Spleen (tissue), 11 donors: ENCODE results near the gene HOXA7. TPM values are rescaled to one million over a fixed set of nuclear protein-coding genes. Genes with fewer than 3 reads are reported as not detected.

Source experiments
- DNase-seq: peaks from one replicate; pipeline ENCODE4 v3.0.0-alpha.2; 2020
- H3K27ac ChIP-seq, 8 donors: fragments of 200-600 bp; sonication (generic) in 7 of 8; 1 replicate in 4 of 8; 2 replicates in 4 of 8; pipeline versions ENCODE4 v1.5.0 to v1.8.0; 2016 to 2021; ENCODE audit warnings: inconsistent platforms in 4 of 8, mild to moderate bottlenecking in 4 of 8, moderate library complexity in 1 of 8
- H3K27me3 ChIP-seq, 7 donors: fragments of 200-600 bp; sonication (generic) in 6 of 7; replicated peaks in 1 of 7; 1 replicate in 4 of 7; 2 replicates in 3 of 7; pipeline versions ENCODE4 v1.5.0 to v1.8.0; 2016 to 2021; ENCODE audit warnings: inconsistent platforms in 3 of 7, mild to moderate bottlenecking in 1 of 7
- H3K36me3 ChIP-seq, 6 donors: fragments of 200-600 bp; sonication (generic) in 5 of 6; 1 replicate in 4 of 6; 2 replicates in 2 of 6; pipeline versions ENCODE4 v1.5.0 to v1.8.0; 2016 to 2021; ENCODE audit warnings: inconsistent platforms in 2 of 6
- H3K4me1 ChIP-seq, 6 donors: fragments of 200-600 bp; sonication (generic) in 5 of 6; 1 replicate in 3 of 6; 2 replicates in 3 of 6; pipeline versions ENCODE4 v1.5.0 to v1.8.0; 2016 to 2021; ENCODE audit warnings: inconsistent platforms in 3 of 6
- H3K4me3 ChIP-seq, 8 donors: fragments of 200-600 bp; sonication (generic) in 7 of 8; 1 replicate in 4 of 8; 2 replicates in 4 of 8; pipeline versions ENCODE4 v1.5.0 to v1.8.0; 2016 to 2021; ENCODE audit warnings: inconsistent platforms in 4 of 8, mild to moderate bottlenecking in 4 of 8, moderate library complexity in 2 of 8
- H3K9me3 ChIP-seq, 8 donors: fragments of 200-600 bp; sonication (generic) in 7 of 8; 1 replicate in 4 of 8; 2 replicates in 4 of 8; pipeline versions ENCODE4 v1.5.0 to v1.8.0; 2016 to 2021; ENCODE audit warnings: inconsistent platforms in 4 of 8
- POLR2A ChIP-seq, 3 donors: fragments of 450-650 bp; IDR thresholded peaks; one replicate each; pipeline ENCODE4 v1.5.1; 2017; ENCODE audit warnings: antibody characterized with exemption in 3 of 3, mild to moderate bottlenecking in 1 of 3
- POLR2AphosphoS5 ChIP-seq, 3 donors: sonication (generic); formaldehyde crosslinking; IDR thresholded peaks; one replicate each; pipeline ENCODE4 v1.5.1; 2017; ENCODE audit warnings: antibody characterized with exemption in 3 of 3
- WGBS, 5 donors: extraction: QIAGEN DNeasy Blood & Tissue Kit in 3 of 5; methylation state at CpG; one replicate each; pipeline versions ENCODE4 v1.1.5 to v1.1.7; 2013 to 2018; 5-methylcytosine and 5-hydroxymethylcytosine counted together
- intact Hi-C: fragments of 100-400 bp; cut with DNase I; formaldehyde crosslinking; loops from one replicate; pipeline ENCODE4 v1.15.0; 2023; ENCODE audit warnings: low total_unique reads
- polyA plus RNA-seq, 3 donors: library from polyadenylated mRNA; stranded (reverse); fragments of 200-250 nt; gene quantifications; one replicate each; pipeline ENCODE4 v1.2.1, GENCODE V29; 2013
- total RNA-seq, 7 donors: library from RNA; depleted of rRNA in 3 of 7; stranded (reverse); fragments of >200 nt in 3 of 7; fragmentation: NEBNext Ultra II Directional in 4 of 7; extraction: Animal tissue kit (Norgen Biotek cat#: 25700) in 4 of 7; gene quantifications; one replicate each; pipeline versions ENCODE4 v1.1.0 to v1.2.1, GENCODE V29; 2016 to 2021
- TF ChIP-seq, protein P1 (sequence below), 11 experiments: fragments of 200-600 bp in 7 of 11; fragments of 450-650 bp in 4 of 11; sonication (generic) in 4 of 11; IDR thresholded peaks in 8 of 11; conservative IDR thresholded peaks in 3 of 11; 1 replicate in 7 of 11; 2 replicates in 4 of 11; pipeline versions ENCODE4 v1.4.0 to v1.8.0; 2016 to 2021; ENCODE audit warnings: antibody characterized with exemption in 11 of 11, inconsistent platforms in 4 of 11, mild to moderate bottlenecking in 1 of 11
- donor health status: healthy with polysubstance abuse.
- donor health status: DM: no; HTN: no; CAD: no; lungs with moderate emphysema.
- donor health status: DM: no; HTN: no; CAD: no.
- donor health status: Bipolar disorder and iron deficiency.
- donor health status: healthy.
- donor health status: DM: no; HTN: no; CAD: no.
- donor health status: DM: yes; HTN: yes; CAD: no.

The HOXA7 gene
- total and polyA plus RNA-seq, 10 donors = 0.55 to 8.0 (median 2.4) TPM

DNA sequence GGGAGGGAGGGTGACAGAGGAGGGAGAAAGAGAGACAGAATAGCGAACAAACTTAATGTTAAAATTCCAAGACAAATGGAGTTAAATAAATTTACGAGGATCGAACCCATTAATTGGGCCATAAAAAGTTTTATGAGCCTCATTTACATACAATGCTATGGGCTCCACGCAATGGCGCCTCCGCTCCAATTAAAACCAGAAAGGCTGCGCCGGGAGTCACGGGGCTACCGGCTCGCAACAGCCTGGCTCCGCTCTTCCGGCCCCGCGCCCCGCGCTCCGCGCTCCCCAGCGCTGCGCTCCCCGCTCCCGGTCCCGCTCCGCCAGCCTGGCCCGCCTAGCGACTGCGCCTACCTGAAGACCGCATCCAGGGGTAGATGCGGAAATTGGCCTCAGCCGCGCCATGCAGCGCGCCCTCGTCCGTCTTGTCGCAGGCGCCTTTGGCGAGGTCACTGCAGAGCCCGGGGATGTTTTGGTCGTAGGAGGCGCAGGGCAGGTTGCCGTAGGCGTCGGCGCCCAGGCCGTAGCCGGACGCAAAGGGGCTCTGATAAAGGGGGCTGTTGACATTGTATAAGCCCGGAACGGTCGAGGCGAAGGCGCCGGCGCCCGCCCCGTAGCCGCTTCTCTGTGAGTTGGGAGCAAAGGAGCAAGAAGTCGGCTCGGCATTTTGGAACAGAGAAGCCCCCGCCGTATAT lies 513 bp downstream of the HOXA7 start:
- peaks cover 16 to 92% (median 68%) of the 10 kb centered on the region in 6 donors for H3K4me1 ChIP-seq
- peaks cover 0 to 4% (median 0%) of the 10 kb centered on the region in 8 donors for H3K9me3 ChIP-seq
- TF ChIP-seq POLR2AphosphoS5 (IDR thresholded peaks at IDR 0.05) (peak in 2 of 3 donors; percentile 62 to 67), POLR2A (IDR thresholded peaks at IDR 0.05) (no peak)
- WGBS, 5 donors = 1 to 13% (median 3%) methylated on average over 35 to 63 of the region's 63 CpGs
- intact Hi-C loops = no loop called here
- H3K4me3 ChIP-seq = peak overlapping the region in 7 of 8 donors; percentile 24 to 67 (median 37)
- H3K27me3 ChIP-seq = peaks cover 26 to 100% (median 99%) of the 10 kb centered on the region in 7 donors
- DNase-seq = peak; percentile 78
- H3K27ac ChIP-seq = peak overlapping the region in 7 of 8 donors; percentile 47 to 82 (median 78)
- no peaks in the 10 kb centered on the region for H3K36me3 ChIP-seq

DNA sequence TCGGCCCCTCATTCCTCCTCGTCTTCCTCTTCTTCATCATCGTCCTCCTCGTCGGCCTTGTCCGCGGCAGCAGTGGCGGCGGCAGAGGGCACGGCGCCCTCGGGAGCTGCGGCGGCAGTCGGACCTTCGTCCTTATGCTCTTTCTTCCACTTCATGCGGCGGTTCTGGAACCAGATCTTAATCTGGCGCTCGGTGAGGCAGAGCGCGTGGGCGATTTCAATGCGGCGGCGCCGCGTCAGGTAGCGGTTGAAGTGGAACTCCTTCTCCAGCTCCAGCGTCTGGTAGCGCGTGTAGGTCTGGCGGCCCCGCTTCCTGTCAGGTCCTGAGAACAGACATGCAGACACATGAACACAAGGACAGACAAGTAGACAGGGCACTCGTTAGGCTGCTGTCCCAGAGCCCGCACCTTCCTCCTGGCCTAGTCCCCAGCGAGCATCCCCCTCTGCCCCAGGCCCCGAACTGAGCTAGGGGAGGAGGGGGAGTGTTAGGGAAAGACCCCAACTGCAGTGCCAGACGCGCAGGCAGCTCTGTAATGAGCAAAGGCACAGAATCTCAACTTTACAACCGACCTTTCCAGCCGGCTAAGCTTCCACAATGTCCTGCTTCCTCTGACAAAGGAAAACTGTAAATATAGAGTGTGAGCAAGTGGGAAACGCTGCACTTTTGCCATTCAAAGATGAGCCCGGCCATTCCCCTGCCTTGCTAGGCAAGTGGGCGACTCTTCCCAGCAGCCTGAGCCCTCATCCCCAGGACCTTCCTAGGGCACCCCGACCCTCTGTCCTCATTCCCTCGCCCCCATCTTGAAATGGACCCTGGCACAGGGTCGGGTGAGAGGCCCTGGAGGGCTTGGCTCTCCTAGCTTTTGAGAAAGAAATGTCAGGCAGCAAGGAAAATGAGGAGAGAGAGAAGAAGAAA lies 1.3 kb downstream of the HOXA7 start:
- 5 to 15% (median 7%) methylated on average over 27 to 48 of the region's 48 CpGs for WGBS, 5 donors

DNA sequence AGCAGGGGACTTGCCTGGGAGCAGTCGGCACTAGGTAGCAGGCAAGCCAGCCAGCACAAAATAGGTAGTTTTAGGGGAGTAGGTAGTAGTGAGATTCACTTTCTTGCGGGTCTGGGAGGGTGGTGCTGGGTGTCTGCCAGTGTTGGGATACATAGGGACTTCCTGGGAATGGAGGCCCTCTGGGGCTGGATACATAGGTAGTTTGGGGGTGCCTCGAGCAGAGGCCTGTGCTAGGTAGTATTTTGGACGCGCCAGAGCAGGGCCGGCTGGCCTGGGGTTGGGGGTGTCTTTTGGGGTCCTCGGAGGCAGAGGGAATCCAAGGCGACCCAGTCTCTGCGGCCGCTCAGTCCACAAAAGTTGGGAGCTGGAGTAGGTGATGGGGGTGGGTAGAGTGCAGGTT lies 2.1 kb downstream of the HOXA7 start:
- H3K27ac ChIP-seq = no peak overlapping the region
- 61 to 75% (median 68%) methylated on average over 10 of the region's 10 CpGs for WGBS, 5 donors
- H3K4me1 ChIP-seq = peaks cover 18 to 91% (median 66%) of the 10 kb centered on the region in 6 donors
- no peak overlapping the region for H3K4me3 ChIP-seq
- peaks cover 0 to 4% (median 0%) of the 10 kb centered on the region in 8 donors for H3K9me3 ChIP-seq
- intact Hi-C loops = no loop called here
- no peak for DNase-seq
- TF ChIP-seq, protein P1, sequence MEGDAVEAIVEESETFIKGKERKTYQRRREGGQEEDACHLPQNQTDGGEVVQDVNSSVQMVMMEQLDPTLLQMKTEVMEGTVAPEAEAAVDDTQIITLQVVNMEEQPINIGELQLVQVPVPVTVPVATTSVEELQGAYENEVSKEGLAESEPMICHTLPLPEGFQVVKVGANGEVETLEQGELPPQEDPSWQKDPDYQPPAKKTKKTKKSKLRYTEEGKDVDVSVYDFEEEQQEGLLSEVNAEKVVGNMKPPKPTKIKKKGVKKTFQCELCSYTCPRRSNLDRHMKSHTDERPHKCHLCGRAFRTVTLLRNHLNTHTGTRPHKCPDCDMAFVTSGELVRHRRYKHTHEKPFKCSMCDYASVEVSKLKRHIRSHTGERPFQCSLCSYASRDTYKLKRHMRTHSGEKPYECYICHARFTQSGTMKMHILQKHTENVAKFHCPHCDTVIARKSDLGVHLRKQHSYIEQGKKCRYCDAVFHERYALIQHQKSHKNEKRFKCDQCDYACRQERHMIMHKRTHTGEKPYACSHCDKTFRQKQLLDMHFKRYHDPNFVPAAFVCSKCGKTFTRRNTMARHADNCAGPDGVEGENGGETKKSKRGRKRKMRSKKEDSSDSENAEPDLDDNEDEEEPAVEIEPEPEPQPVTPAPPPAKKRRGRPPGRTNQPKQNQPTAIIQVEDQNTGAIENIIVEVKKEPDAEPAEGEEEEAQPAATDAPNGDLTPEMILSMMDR (IDR thresholded peaks at IDR 0.05 in 8 of 11, conservative IDR thresholded peaks at IDR 0.05 in 3 of 11) = no peak
- TF ChIP-seq POLR2AphosphoS5 (IDR thresholded peaks at IDR 0.05) = no peak
- TF ChIP-seq POLR2A (IDR thresholded peaks at IDR 0.05) = no peak
- peaks cover 26 to 100% (median 98%) of the 10 kb centered on the region in 7 donors for H3K27me3 ChIP-seq
- H3K36me3 ChIP-seq = no peaks in the 10 kb centered on the region

More for the DNA sequence above, 1.3 kb downstream of the HOXA7 start:
- H3K4me3 ChIP-seq = peak overlapping the region in 4 of 8 donors; percentile 34 to 67 (median 42)
- H3K4me1 ChIP-seq = peaks cover 18 to 92% (median 68%) of the 10 kb centered on the region in 6 donors
- peaks cover 0 to 4% (median 0%) of the 10 kb centered on the region in 8 donors for H3K9me3 ChIP-seq
- intact Hi-C loops = no loop called here
- TF ChIP-seq, protein P1 (IDR thresholded peaks at IDR 0.05 in 8 of 11, conservative IDR thresholded peaks at IDR 0.05 in 3 of 11) = no peak
- TF ChIP-seq POLR2AphosphoS5 (IDR thresholded peaks at IDR 0.05) = peak in 2 of 3 donors; percentile 40 to 41
- no peak for TF ChIP-seq POLR2A (IDR thresholded peaks at IDR 0.05)
- peak; percentile 74 for DNase-seq
- peaks cover 26 to 100% (median 100%) of the 10 kb centered on the region in 7 donors for H3K27me3 ChIP-seq
- H3K36me3 ChIP-seq = no peaks in the 10 kb centered on the region
- H3K27ac ChIP-seq = peak overlapping the region in 7 of 8 donors; percentile 47 to 82 (median 78)

DNA sequence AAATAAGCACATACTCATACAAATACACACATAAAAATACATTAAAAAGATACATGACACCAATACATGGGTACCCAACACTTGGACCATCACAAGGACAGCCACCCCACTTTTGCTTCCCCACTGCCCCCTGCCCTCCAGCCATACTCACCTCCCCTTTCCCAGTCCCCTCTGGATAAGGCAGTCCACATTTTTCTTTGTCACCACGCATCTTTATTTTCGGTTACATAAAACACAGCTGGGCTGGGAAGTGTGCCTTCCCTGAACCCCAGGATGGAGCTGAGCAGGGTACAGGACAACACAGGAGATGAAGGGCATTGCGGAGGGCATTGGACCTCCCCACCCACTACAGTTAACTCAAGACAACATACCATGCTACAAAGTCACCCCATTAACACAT lies 2.9 kb downstream of the HOXA7 start:
- TF ChIP-seq, protein P1 (IDR thresholded peaks at IDR 0.05 in 8 of 11, conservative IDR thresholded peaks at IDR 0.05 in 3 of 11) = no peak
- TF ChIP-seq POLR2AphosphoS5 (IDR thresholded peaks at IDR 0.05) (no peak), POLR2A (IDR thresholded peaks at IDR 0.05) (no peak)
- WGBS, 5 donors = 76 to 86% (median 80%) methylated on average over 3 of the region's 3 CpGs
- Histone ChIP-seq H3K9me3 (peaks cover 0 to 4% (median 0%) of the 10 kb centered on the region in 8 donors), H3K27me3 (peaks cover 26 to 100% (median 98%) of the 10 kb centered on the region in 7 donors), H3K27ac (no peak overlapping the region), H3K4me1 (peaks cover 18 to 90% (median 70%) of the 10 kb centered on the region in 6 donors), H3K4me3 (no peak overlapping the region), H3K36me3 (no peaks in the 10 kb centered on the region)
- intact Hi-C loops = no loop called here
- DNase-seq = no peak
